ENCODE measurements around the gene KCNJ6.

DNA sequence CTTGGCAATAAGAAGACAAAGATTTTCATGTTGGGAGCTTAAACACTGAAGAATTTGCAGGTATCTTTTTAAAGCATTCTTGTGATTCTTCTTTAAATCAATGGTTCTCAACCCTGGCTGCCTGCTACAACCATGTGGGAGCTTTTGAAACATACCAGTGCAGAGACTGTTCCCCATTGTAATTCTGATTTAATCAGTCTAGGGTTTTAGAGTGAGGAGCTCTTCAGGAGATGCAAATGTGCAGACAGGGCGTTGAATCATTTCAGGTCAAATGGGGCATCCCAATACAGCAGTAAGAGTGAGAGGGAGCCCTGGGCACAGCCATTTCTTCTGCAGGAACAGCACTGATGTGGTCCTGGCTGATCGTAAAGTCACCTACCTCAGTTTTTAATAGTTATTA, 24.3 kb downstream of the KCNJ6 start:
- TF ChIP-seq CTCF (IDR thresholded peaks at IDR 0.05) (no peak), POLR2A (IDR thresholded peaks at IDR 0.05) (no peak), POLR2AphosphoS5 (IDR thresholded peaks at IDR 0.05) (no peak), EP300 (IDR thresholded peaks at IDR 0.05) (no peak)
